Caki2 (cell line): ENCODE results near the gene PKD2. TPM values are rescaled to one million over a fixed set of nuclear protein-coding genes. Genes with fewer than 3 reads are reported as not detected.

ENCODE experiments used
- DNase-seq: peaks from one replicate; pipeline ENCODE4 v3.0.0-alpha.2; 2015; ENCODE audit warnings: low read depth
- in situ Hi-C: cut with HindIII; loops from 2 replicates; pipeline ENCODE4 v1.10.0; 2016; ENCODE audit warnings: low sequenced_read_pairs, low pct_unique_long_range_greater_than_20kb, mixed read lengths
- total RNA-seq: library from RNA; depleted of rRNA; stranded (reverse); fragments of >200 nt; shearing (Covaris generic); gene quantifications from 2 replicates; pipeline ENCODE4 v1.2.3, GENCODE V29; 2014; ENCODE audit warnings: low replicate concordance; rRNA removed

PKD2 gene
- total RNA-seq, result 16.6 and 38.8 TPM in 2 replicates

- peak; percentile 69 for DNase-seq
Measured at GRCh38 chr4:88007304-88008121, at the start of gene PKD2. Gene PKD2 (plus strand): TSS chr4:88007635. CDS start chr4:88007734, 99 bp downstream.

GRCh38 chr4:87961993-87962392 lies 45.4 kb upstream of the PKD2 start:
- in situ Hi-C loops, result no loop called here
- DNase-seq, result peak; percentile 72

More at GRCh38 chr4:88007304-88008121, at the start of gene PKD2:
- in situ Hi-C loops, result no loop called here

- DNase-seq, result no peak
- in situ Hi-C loops, result no loop called here
Measured at GRCh38 chr4:87962398-87963146, 44.9 kb upstream of the PKD2 start.

- in situ Hi-C loops, result no loop called here
- DNase-seq, result no peak
Measured at GRCh38 chr4:87965501-87965975, 41.9 kb upstream of the PKD2 start.

GRCh38 chr4:87966095-87966496 lies 41.3 kb upstream of the PKD2 start:
- DNase-seq, result no peak
- in situ Hi-C loops, result no loop called here

GRCh38 chr4:87967193-87967592 lies 40.2 kb upstream of the PKD2 start:
- in situ Hi-C loops, result no loop called here
- DNase-seq, result no peak

GRCh38 chr4:87970121-87970520 lies 37.3 kb upstream of the PKD2 start:
- DNase-seq, result no peak
- in situ Hi-C loops, result no loop called here

- in situ Hi-C loops, result no loop called here
Measured at GRCh38 chr4:87971866-87972265, 35.6 kb upstream of the PKD2 start.

GRCh38 chr4:87973283-87974169 lies 33.9 kb upstream of the PKD2 start:
- DNase-seq, result peak; percentile 93
- in situ Hi-C loops, result no loop called here

More at GRCh38 chr4:87971866-87972265, 35.6 kb upstream of the PKD2 start:
- peak; percentile 35 for DNase-seq

- in situ Hi-C loops, result no loop called here
- DNase-seq, result peak; percentile 85
Measured at GRCh38 chr4:87974856-87975462, 32.5 kb upstream of the PKD2 start.

GRCh38 chr4:87975466-87975865 lies 32.0 kb upstream of the PKD2 start, which contains the start of gene SPP1:
Gene SPP1 (plus strand): TSS chr4:87975714. CDS start chr4:87976896, 1,182 bp downstream.
- DNase-seq, result peak; percentile 99
- in situ Hi-C loops, result no loop called here

- peak; percentile 32 for DNase-seq
- in situ Hi-C loops, result no loop called here
Measured at GRCh38 chr4:87977521-87978278, 29.7 kb upstream of the PKD2 start.

- in situ Hi-C loops, result no loop called here
- peak; percentile 78 for DNase-seq
Measured at GRCh38 chr4:87978681-87979080, 28.8 kb upstream of the PKD2 start.

GRCh38 chr4:87979810-87980209 lies 27.6 kb upstream of the PKD2 start:
- DNase-seq, result peak; percentile 38
- in situ Hi-C loops, result no loop called here

- in situ Hi-C loops, result no loop called here
- DNase-seq, result peak; percentile 50
Measured at GRCh38 chr4:87981486-87981885, 25.9 kb upstream of the PKD2 start.

- no peak for DNase-seq
- in situ Hi-C loops, result no loop called here
Measured at GRCh38 chr4:87982036-87982435, 25.4 kb upstream of the PKD2 start.

GRCh38 chr4:87982446-87983010 lies 24.9 kb upstream of the PKD2 start:
- peak; percentile 60 for DNase-seq
- in situ Hi-C loops, result no loop called here
